Middle frontal gyrus (tissue), 1 donor: ENCODE data around the gene RRP9.
"Not testable (repeated sequence)": the region's sequence is repeated elsewhere in the genome, so short reads cannot be mapped to it uniquely, and the experiment has no call there.

Source experiments
- DNase-seq: peaks from one replicate; pipeline ENCODE4 v3.0.0-alpha.2; 2015; ENCODE audit warnings: low spot score; ENCODE audit errors: extremely low spot score

Gene RRP9

GRCh38 chr3:51941798-51942602 lies at the start of gene RRP9, which contains the start of gene PARP3:
Gene RRP9 (minus strand): TSS chr3:51941904. CDS start chr3:51941867, 37 bp downstream.
Gene PARP3 (plus strand): TSS chr3:51942363. CDS start chr3:51943356, 993 bp downstream.
- peak; percentile 100 for DNase-seq

DNA sequence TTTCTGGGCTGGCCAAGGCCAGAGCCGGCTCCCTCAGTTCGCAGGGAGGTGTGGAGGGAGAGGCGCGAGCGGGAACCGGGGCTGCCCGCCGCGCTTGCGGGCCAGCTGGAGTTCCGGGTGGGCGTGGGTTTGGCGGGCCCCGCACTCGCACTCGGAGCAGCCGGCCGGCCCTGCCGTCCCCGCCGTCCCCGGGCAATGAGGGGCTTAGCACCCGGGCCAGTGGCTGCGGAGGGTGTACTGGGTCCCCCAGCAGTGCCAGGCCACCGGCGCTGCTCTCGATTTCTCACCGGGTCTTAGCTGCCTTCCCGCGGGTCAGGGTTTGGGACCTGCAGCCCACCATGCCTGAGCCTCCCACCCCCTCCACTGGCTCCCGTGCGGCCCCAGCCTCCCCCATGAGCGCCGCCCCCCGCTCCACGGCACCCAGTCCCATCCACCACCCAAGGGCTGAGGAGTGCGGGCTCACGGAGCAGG lies 48.8 kb upstream of the RRP9 start:
- DNase-seq = not testable (repeated sequence)

DNA sequence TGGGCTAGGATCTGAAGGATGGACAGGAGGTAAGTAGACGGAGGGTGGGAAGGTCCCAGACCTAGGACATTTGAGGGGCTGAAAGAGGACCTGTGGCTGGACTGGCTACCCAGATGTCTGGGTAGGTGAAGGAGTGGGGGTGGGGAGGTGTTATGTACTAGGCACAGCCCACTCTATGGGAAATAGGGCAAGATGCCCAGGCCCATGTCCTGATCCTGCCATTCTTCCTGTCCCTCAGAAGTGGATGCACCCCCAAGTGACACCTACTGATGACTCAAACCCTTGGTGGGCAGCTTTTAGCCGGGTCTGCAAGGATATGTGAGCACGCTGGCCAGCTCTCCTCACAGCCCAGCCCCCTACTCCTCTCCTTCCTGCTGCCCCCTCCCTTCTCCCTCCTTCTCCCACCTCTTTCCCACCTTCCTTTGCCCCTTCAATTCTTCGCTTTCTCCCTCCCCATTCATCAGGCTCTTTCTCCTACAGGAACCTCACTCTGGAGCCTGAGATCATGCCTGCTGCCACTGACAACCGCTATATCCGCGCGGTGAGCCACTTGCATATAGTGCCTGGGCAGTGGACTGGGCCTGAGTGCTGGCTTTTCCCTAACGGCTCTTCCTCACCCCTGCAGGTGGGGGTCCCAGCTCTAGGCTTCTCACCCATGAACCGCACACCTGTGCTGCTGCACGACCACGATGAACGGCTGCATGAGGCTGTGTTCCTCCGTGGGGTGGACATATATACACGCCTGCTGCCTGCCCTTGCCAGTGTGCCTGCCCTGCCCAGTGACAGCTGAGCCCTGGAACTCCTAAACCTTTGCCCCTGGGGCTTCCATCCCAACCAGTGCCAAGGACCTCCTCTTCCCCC lies 46.8 kb upstream of the RRP9 start:
- DNase-seq = no peak

GRCh38 chr3:51987568-51987967 lies 45.9 kb upstream of the RRP9 start:
- no peak for DNase-seq

- no peak for DNase-seq
Measured at GRCh38 chr3:51986010-51986947, 44.6 kb upstream of the RRP9 start.

- DNase-seq = no peak
Measured at GRCh38 chr3:51985063-51985462, 43.4 kb upstream of the RRP9 start.

DNA sequence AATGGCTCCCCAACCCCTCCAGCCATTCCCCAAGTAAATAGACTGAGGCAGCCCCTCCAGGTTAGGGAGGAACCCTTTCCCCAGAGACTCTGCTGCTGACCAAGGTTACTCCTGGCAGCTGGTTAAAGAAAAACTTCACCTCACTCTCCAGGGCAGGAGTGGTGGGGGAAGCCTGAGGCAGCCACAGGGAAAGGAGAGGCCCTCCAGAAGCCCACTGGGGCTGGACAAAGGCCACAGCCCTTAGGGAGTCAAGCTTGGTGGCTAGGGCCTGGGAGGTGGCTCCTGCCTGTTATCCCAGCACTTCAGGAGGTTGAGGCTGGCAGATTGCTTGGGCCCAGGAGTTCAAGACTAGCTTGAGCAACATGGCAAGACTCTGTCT lies 42.6 kb upstream of the RRP9 start:
- no peak for DNase-seq

DNA sequence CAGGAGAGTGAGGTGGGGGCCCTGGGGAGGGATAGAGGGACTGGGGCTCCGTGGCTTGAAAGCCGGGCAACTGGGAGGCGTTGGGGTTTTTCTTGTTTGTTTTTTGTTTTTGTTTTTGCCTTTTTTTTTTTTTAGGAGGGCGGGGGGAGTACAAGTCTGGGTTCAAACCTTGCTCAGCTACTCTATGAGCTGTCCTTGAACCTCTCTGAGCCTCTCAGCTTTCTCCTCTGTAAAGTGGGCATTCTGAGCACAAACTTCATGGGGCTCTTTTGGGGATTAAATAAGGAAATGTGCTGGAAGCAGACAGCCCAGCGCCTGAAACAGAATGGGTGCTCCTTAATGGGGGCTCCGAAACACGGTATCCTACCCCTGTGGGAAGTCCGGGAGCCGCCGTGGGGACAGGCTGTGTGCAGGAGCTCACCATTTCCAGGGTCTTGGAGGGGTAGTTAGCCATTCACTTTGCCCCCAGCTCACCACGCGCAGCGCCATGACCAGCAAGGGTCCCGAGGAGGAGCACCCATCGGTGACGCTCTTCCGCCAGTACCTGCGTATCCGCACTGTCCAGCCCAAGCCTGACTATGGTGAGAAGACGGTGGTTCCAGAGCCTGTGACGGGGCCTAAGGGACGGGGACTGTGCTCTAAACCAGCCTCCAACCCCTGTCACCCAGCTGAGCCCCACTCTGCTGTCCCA lies 42.0 kb upstream of the RRP9 start:
- no peak for DNase-seq

GRCh38 chr3:51982838-51983577 lies 41.3 kb upstream of the RRP9 start, which contains the start of gene ACY1:
Gene ACY1 (plus strand): TSS chr3:51983535. CDS start chr3:51984065, 530 bp downstream.
- DNase-seq = peak; percentile 61

DNA sequence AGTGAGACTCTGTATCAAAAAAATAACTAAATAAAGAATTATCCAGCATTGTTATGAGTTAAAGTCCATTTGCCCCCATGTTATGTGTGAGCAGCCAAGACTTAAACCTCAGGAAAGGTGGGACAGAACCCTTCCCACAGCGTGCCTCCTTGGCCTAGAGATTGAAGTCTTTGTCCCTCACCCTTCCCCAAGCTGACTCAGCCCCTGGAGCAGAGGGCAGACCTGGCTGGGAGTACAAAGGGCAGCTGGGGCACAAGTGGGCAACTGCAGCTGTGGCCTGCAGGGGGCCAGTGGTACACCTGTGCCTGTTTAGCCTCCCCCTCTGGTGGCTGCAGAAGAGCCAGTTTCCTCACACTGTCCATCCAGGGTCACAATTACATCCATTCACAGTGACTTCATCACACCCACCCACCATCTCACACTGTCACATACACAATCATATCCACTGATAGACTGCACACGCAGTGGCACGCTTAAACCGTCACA lies 40.7 kb upstream of the RRP9 start:
- DNase-seq = no peak

DNA sequence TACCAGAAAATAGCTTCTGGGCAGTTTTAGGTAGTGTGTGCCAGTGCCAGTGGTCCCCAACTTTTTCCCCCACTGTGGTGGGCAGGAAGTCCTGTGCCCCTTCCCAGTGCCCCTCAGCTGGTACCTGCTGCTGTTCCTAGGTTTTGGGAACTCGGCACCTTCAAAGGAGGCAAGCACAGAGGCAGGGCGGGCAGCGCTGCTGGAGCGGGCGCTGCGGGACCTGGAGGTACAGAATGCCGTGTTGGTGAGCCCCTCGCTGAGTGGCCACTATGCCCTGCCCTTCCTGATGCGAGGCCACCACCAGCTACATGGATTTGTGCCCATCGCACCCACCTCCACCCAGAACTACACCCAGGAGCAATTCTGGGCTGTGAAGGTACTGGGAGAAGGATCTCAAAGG lies 38.5 kb upstream of the RRP9 start:
- DNase-seq = no peak

DNA sequence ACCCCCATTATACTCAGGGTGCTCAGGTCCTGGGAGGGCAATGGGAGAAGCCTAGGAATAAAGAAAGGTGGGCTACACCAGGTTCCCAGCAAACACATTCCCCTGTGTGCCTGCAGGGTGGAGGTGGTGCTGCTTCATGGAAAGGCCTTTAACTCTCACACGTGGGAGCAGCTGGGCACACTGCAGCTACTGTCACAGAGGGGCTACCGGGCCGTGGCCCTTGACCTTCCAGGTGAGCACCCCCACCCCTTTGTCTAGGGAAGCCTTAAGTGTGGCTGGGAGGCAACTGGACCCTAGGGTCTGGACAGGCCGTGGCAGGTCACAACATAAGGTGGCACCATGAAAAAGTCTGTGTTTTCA lies 36.4 kb upstream of the RRP9 start:
- no peak for DNase-seq

DNA sequence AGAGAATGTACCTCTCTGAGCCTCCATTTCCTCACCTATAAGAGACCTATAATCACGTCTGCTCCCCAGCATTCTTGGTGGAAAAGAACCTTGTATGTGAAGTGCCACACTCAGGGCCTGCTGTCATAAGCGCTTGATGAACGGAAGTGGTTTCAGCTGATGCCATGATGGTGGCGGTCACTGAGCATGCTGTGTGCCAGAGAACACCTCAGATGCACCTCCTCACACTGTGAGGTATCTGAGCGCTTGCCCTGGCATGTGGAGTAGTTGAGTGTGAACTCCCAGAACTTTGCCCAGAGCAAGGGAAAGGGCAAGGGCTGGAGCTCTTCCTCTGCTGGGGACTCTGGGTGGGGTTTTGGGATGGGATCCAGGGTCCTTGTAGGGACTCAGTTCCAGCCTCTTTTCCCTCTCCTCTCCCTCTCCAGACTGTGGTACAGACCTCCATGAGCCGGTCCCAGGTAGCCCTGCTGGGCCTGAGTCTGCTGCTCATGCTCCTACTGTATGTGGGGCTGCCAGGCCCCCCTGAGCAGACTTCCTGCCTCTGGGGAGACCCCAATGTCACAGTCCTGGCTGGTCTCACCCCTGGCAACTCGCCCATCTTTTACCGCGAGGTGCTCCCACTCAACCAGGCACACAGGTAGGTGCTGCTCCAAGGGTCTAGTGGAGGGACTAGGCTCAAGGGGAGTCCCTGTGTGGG lies 35.9 kb upstream of the RRP9 start:
- DNase-seq = no peak

GRCh38 chr3:51975852-51976549 lies 34.3 kb upstream of the RRP9 start:
- peak; percentile 82 for DNase-seq

DNA sequence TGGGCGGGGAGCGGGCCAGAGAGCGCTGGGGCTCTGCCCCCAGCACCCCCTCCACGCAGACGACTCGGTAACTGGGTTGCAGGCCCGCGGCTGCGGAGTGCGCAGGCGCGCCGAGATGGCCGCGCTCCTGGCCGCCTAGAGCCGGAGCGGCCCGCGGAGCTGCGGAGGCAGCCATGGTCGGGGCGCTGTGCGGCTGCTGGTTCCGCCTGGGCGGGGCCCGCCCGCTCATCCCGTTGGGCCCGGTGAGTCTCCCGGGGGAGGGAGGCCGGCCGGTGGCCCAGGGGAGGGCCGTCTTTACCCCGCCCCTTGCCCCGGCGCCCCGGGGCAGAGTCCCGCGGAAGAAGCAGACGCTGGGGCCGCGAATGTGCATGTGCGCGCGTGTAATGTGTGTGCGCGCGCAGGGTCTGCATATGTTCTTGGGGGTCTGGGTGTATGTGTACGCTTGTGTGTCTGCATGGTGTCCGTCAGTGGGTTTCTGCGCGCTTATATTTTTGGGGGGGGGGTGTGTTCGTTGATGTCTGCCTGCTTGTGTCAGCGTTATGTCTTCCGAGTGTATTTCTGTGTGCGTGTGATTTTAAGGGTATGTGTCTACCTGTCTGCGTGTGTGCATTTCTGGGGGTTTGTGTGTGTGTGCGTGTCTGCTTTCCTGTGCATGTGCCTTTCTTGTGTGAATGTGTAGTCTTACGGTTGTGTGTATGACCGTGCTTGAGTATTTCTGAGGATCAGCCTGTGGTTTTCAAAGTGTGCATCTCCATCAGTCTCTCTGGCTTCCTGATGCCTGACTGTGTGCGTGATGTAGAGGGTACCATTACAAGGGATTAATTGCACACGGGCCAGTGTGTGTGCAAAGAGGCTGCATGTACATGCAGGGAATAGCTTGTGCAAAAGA lies 33.5 kb upstream of the RRP9 start, which contains the start of gene ABHD14A:
Gene ABHD14A (plus strand): TSS at position 102 of the 889 bp plus-strand sequence. CDS start 72 bp downstream, at position 174.
- peak; percentile 54 for DNase-seq

DNA sequence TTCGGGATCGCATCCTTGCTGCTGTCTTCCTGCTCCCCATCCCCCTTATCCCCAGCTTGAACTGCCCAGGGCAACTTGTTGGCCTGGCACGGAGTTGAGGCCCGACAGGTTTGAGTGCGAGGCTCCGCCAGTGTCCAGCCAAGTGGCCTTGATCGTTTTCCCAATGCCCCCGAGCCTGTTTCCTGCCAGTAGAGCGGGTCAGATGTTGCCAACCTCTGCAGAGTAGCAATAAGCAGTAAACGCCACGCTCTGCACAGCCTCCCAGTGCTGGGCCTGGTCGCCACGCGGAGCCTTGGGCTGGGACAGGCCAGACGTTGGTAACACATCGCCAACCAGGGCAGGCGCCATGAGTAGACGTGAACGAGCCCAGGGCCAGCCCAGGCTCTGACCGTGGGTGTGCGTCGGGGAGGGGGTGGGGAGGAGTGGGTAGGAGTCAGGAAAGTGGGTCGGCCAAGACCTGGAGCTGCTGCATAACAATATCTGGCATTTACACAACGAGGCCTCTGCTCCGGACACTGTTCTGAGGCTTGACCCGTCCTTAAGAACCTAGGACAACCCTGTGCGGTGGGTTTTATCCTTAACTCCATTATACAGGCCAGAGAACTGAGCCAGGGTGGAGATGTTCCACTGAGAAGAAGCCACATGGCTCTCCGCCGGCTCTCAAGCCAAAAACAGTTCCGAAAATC lies 32.7 kb upstream of the RRP9 start:
- DNase-seq = no peak

- DNase-seq = no peak
Measured at GRCh38 chr3:51971350-51971749, 29.6 kb upstream of the RRP9 start.
